Measurements from ENCODE around the gene MED15.

Gene MED15

GRCh38 chr22:20573833-20574615 is 66.6 kb downstream of the MED15 start:
- no peak for DNase-seq

GRCh38 chr22:20574920-20575353 is 67.5 kb downstream of the MED15 start:
- no peak for DNase-seq

GRCh38 chr22:20575724-20576444 is 68.5 kb downstream of the MED15 start:
- no peak for DNase-seq

GRCh38 chr22:20576445-20576816 is 69.0 kb downstream of the MED15 start:
- DNase-seq = no peak

- no peak for DNase-seq
Measured at GRCh38 chr22:20577045-20577444, 69.6 kb downstream of the MED15 start.

GRCh38 chr22:20577549-20577975 is 70.2 kb downstream of the MED15 start:
- DNase-seq = no peak

GRCh38 chr22:20578192-20578591 is 70.8 kb downstream of the MED15 start:
- no peak for DNase-seq

- DNase-seq = no peak
Measured at GRCh38 chr22:20578707-20579106, 71.3 kb downstream of the MED15 start.

GRCh38 chr22:20579273-20580120 is 72.1 kb downstream of the MED15 start:
- DNase-seq = no peak

- DNase-seq = no peak
Measured at GRCh38 chr22:20580179-20580578, 72.8 kb downstream of the MED15 start.

- DNase-seq = no peak
Measured at GRCh38 chr22:20580611-20581502, 73.4 kb downstream of the MED15 start.

GRCh38 chr22:20581503-20582170 is 74.2 kb downstream of the MED15 start:
- no peak for DNase-seq

- DNase-seq = no peak
Measured at GRCh38 chr22:20582171-20582511, 74.7 kb downstream of the MED15 start.

GRCh38 chr22:20582520-20583361 is 75.3 kb downstream of the MED15 start:
- DNase-seq = no peak

- peak in 1 of 2 experiments; percentile 4 for DNase-seq
Measured at GRCh38 chr22:20583471-20583922, 76.1 kb downstream of the MED15 start.

- DNase-seq = no peak
Measured at GRCh38 chr22:20584029-20584871, 76.8 kb downstream of the MED15 start.

- no peak for DNase-seq
Measured at GRCh38 chr22:20584872-20585638, 77.6 kb downstream of the MED15 start.

GRCh38 chr22:20585639-20586402 is 78.4 kb downstream of the MED15 start:
- DNase-seq = no peak
